Measurements from ENCODE around the gene RAE1. TPM values are rescaled to one million over a fixed set of nuclear protein-coding genes. Genes with fewer than 3 reads are reported as not detected.
A peak's percentile ranks its signal among the peaks of the same experiment; 100 is the strongest.

Gene RAE1
- total RNA-seq, 2 experiments from 2014 or later: 33.7 to 38.2 TPM

GRCh38 chr20:57353351-57353750 lies 2.3 kb downstream of the RAE1 start:
- Mint-ChIP-seq H3K27me3 (no peaks in the 10 kb centered on the region), H3K36me3 (peaks cover 30% of the 10 kb centered on the region), H3K27ac (no peak overlapping the region), H3K4me1 (ENCODE audit: low read depth) (peaks cover 23% of the 10 kb centered on the region), H3K9me3 (no peaks in the 10 kb centered on the region), H3K4me3 (no peak overlapping the region)
- DNase-seq: no peak
- intact Hi-C loops (cut with micrococcal nuclease): no loop called here
- ChIA-PET CTCF (no interaction called here), POLR2A (no interaction called here)

- Mint-ChIP-seq H3K4me3 (no peak overlapping the region), H3K4me1 (ENCODE audit: low read depth) (peaks cover 4% of the 10 kb centered on the region), H3K27ac (no peak overlapping the region), H3K27me3 (no peaks in the 10 kb centered on the region), H3K36me3 (peaks cover 22% of the 10 kb centered on the region), H3K9me3 (no peaks in the 10 kb centered on the region)
- intact Hi-C loops (cut with micrococcal nuclease): no loop called here
- POLR2A ChIA-PET: no interaction called here
- CTCF ChIA-PET: interaction anchor here (2.4 kb wide), 1 partner anchor 15 kb away, joined by 9 read pairs; no protein-coding TSS in a partner anchor
- no peak for DNase-seq
Measured at GRCh38 chr20:57361517-57361916, 10.5 kb downstream of the RAE1 start.

- intact Hi-C loops (cut with micrococcal nuclease): no loop called here
- Mint-ChIP-seq H3K4me3 (no peak overlapping the region), H3K9me3 (no peaks in the 10 kb centered on the region), H3K36me3 (peaks cover 34% of the 10 kb centered on the region), H3K27ac (no peak overlapping the region), H3K27me3 (no peaks in the 10 kb centered on the region), H3K4me1 (ENCODE audit: low read depth) (peaks cover 4% of the 10 kb centered on the region)
- ChIA-PET CTCF (no interaction called here), POLR2A (no interaction called here)
- no peak for DNase-seq
Measured at GRCh38 chr20:57364451-57364850, 13.4 kb downstream of the RAE1 start.

- POLR2A ChIA-PET: no interaction called here
- H3K9me3 Mint-ChIP-seq: no peaks in the 10 kb centered on the region
Measured at GRCh38 chr20:57369596-57369995, 18.5 kb downstream of the RAE1 start.

GRCh38 chr20:57370316-57370715 lies 19.3 kb downstream of the RAE1 start:
- POLR2A ChIA-PET: no interaction called here
- H3K4me1 Mint-ChIP-seq (ENCODE audit: low read depth): peaks cover 12% of the 10 kb centered on the region
- CTCF ChIA-PET: interaction anchor here (1.0 kb wide), 1 partner anchor 11 kb away, joined by 3 read pairs; no protein-coding TSS in a partner anchor
- H3K9me3 Mint-ChIP-seq: no peaks in the 10 kb centered on the region
- intact Hi-C loops (cut with micrococcal nuclease): no loop called here
- H3K27me3 Mint-ChIP-seq: no peaks in the 10 kb centered on the region
- H3K36me3 Mint-ChIP-seq: peaks cover 71% of the 10 kb centered on the region
- no peak overlapping the region for H3K4me3 Mint-ChIP-seq
- H3K27ac Mint-ChIP-seq: no peak overlapping the region
- DNase-seq: no peak

More at GRCh38 chr20:57369596-57369995, 18.5 kb downstream of the RAE1 start:
- no peak overlapping the region for H3K4me3 Mint-ChIP-seq
- DNase-seq: no peak
- no peaks in the 10 kb centered on the region for H3K27me3 Mint-ChIP-seq
- intact Hi-C loops (cut with micrococcal nuclease): no loop called here
- H3K27ac Mint-ChIP-seq: no peak overlapping the region
- H3K4me1 Mint-ChIP-seq (ENCODE audit: low read depth): peaks cover 12% of the 10 kb centered on the region
- CTCF ChIA-PET: interaction anchor here (0.8 to 1.0 kb wide), 2 partner anchors 12 to 23 kb away, joined by 3 read pairs; no protein-coding TSS in a partner anchor
- H3K36me3 Mint-ChIP-seq: peaks cover 70% of the 10 kb centered on the region

- Mint-ChIP-seq H3K9me3 (no peaks in the 10 kb centered on the region), H3K36me3 (peaks cover 70% of the 10 kb centered on the region), H3K4me3 (no peak overlapping the region), H3K4me1 (ENCODE audit: low read depth) (peaks cover 12% of the 10 kb centered on the region), H3K27me3 (no peaks in the 10 kb centered on the region), H3K27ac (no peak overlapping the region)
- no peak for DNase-seq
- intact Hi-C loops (cut with micrococcal nuclease): no loop called here
- CTCF ChIA-PET: no interaction called here
- POLR2A ChIA-PET: no interaction called here
Measured at GRCh38 chr20:57371363-57371762, 20.3 kb downstream of the RAE1 start.

GRCh38 chr20:57372157-57372556 lies 21.1 kb downstream of the RAE1 start:
- Mint-ChIP-seq H3K4me1 (ENCODE audit: low read depth) (peaks cover 12% of the 10 kb centered on the region), H3K4me3 (no peak overlapping the region), H3K27me3 (no peaks in the 10 kb centered on the region), H3K9me3 (no peaks in the 10 kb centered on the region), H3K36me3 (peaks cover 70% of the 10 kb centered on the region), H3K27ac (no peak overlapping the region)
- no peak for DNase-seq
- CTCF ChIA-PET: no interaction called here
- intact Hi-C loops (cut with micrococcal nuclease): no loop called here
- POLR2A ChIA-PET: no interaction called here

GRCh38 chr20:57372581-57373350 lies 21.7 kb downstream of the RAE1 start:
- peaks cover 75% of the 10 kb centered on the region for H3K36me3 Mint-ChIP-seq
- no peaks in the 10 kb centered on the region for H3K9me3 Mint-ChIP-seq
- CTCF ChIA-PET: no interaction called here
- no peak overlapping the region for H3K27ac Mint-ChIP-seq
- no peaks in the 10 kb centered on the region for H3K27me3 Mint-ChIP-seq
- no peak for DNase-seq
- intact Hi-C loops (cut with micrococcal nuclease): no loop called here
- H3K4me3 Mint-ChIP-seq: no peak overlapping the region
- peaks cover 12% of the 10 kb centered on the region for H3K4me1 Mint-ChIP-seq (ENCODE audit: low read depth)
- POLR2A ChIA-PET: no interaction called here

GRCh38 chr20:57374343-57374930 lies 23.4 kb downstream of the RAE1 start:
- DNase-seq: no peak
- H3K4me1 Mint-ChIP-seq (ENCODE audit: low read depth): peaks cover 26% of the 10 kb centered on the region
- no peak overlapping the region for H3K4me3 Mint-ChIP-seq
- H3K27ac Mint-ChIP-seq: peak overlapping the region; percentile 58
- CTCF ChIA-PET: no interaction called here
- no peaks in the 10 kb centered on the region for H3K9me3 Mint-ChIP-seq
- peaks cover 71% of the 10 kb centered on the region for H3K36me3 Mint-ChIP-seq
- intact Hi-C loops (cut with micrococcal nuclease): no loop called here
- POLR2A ChIA-PET: no interaction called here
- H3K27me3 Mint-ChIP-seq: no peaks in the 10 kb centered on the region

GRCh38 chr20:57374931-57375651 lies 24.0 kb downstream of the RAE1 start:
- peak overlapping the region; percentile 46 for H3K27ac Mint-ChIP-seq
- no peak overlapping the region for H3K4me3 Mint-ChIP-seq
- ChIA-PET POLR2A (no interaction called here), CTCF (interaction anchor here (0.9 kb wide), 2 partner anchors 121 to 124 kb away, joined by 3 read pairs; no protein-coding TSS in a partner anchor)
- H3K27me3 Mint-ChIP-seq: no peaks in the 10 kb centered on the region
- DNase-seq: no peak
- H3K9me3 Mint-ChIP-seq: no peaks in the 10 kb centered on the region
- intact Hi-C loops (cut with micrococcal nuclease): no loop called here
- peaks cover 69% of the 10 kb centered on the region for H3K36me3 Mint-ChIP-seq
- H3K4me1 Mint-ChIP-seq (ENCODE audit: low read depth): peaks cover 31% of the 10 kb centered on the region

- H3K9me3 Mint-ChIP-seq: no peaks in the 10 kb centered on the region
- peaks cover 62% of the 10 kb centered on the region for H3K36me3 Mint-ChIP-seq
- peaks cover 33% of the 10 kb centered on the region for H3K4me1 Mint-ChIP-seq (ENCODE audit: low read depth)
Measured at GRCh38 chr20:57375652-57376230, 24.7 kb downstream of the RAE1 start.

GRCh38 chr20:57377350-57377749 lies 26.3 kb downstream of the RAE1 start:
- POLR2A ChIA-PET: no interaction called here
- Mint-ChIP-seq H3K4me3 (no peak overlapping the region), H3K36me3 (peaks cover 48% of the 10 kb centered on the region), H3K27me3 (no peaks in the 10 kb centered on the region), H3K27ac (peak overlapping the region; percentile 6), H3K4me1 (ENCODE audit: low read depth) (peaks cover 39% of the 10 kb centered on the region), H3K9me3 (no peaks in the 10 kb centered on the region)
- no peak for DNase-seq
- CTCF ChIA-PET: interaction anchor here (2.4 kb wide), 1 partner anchor 121 kb away, joined by 7 read pairs; no protein-coding TSS in a partner anchor
- intact Hi-C loops (cut with micrococcal nuclease): no loop called here

More at GRCh38 chr20:57375652-57376230, 24.7 kb downstream of the RAE1 start:
- no peak for DNase-seq
- H3K4me3 Mint-ChIP-seq: no peak overlapping the region
- H3K27me3 Mint-ChIP-seq: no peaks in the 10 kb centered on the region
- H3K27ac Mint-ChIP-seq: no peak overlapping the region
- ChIA-PET CTCF (interaction anchor here (0.9 kb wide), 2 partner anchors 120 to 123 kb away, joined by 3 read pairs; no protein-coding TSS in a partner anchor), POLR2A (no interaction called here)
- intact Hi-C loops (cut with micrococcal nuclease): no loop called here

All from activated CD4-positive, alpha-beta memory T cell treated with anti-CD3 and anti-CD28 coated beads for 36 hours (primary cell).